Measurements from ENCODE around the gene HMGN4.

GRCh38 chr6:26569433-26569764, 31.2 kb downstream of the HMGN4 start:
- no peak for TF ChIP-seq POLR2A (IDR thresholded peaks at IDR 0.05)
- TF ChIP-seq CTCF (IDR thresholded peaks at IDR 0.05) = no peak
